GM19372 (cell line): ENCODE results near the gene TNPO3.
"Not testable (repeated sequence)": the region's sequence is repeated elsewhere in the genome, so short reads cannot be mapped to it uniquely, and the experiment has no call there.

ENCODE experiments used
- ATAC-seq: cut with Tn5 transposase; IDR thresholded peaks from one replicate; pipeline ENCODE4 v1.9.1; 2021; ENCODE audit warnings: mild to moderate bottlenecking, low read depth, moderate library complexity; ENCODE audit not compliant: unreplicated experiment

The TNPO3 gene

DNA sequence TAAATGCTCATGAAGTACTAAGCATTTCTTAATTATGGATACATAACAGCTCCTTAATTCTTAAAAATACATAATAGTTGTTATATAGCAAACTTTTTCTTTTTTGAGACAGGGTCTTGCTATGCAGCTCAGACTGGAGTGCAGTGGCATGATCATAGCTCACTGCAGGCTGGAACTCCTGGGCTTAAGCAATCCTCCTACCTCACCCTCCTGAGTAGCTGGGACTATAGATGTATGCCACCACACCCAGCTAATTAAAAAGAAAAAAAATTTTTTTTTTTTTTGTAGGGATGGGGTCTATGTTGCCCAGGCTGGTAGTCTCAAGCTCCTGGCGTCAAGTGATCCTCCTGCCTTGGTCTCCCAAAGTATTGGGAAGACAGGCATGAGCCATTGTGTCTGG, 86.3 kb downstream of the TNPO3 start:
- ATAC-seq = no peak

DNA sequence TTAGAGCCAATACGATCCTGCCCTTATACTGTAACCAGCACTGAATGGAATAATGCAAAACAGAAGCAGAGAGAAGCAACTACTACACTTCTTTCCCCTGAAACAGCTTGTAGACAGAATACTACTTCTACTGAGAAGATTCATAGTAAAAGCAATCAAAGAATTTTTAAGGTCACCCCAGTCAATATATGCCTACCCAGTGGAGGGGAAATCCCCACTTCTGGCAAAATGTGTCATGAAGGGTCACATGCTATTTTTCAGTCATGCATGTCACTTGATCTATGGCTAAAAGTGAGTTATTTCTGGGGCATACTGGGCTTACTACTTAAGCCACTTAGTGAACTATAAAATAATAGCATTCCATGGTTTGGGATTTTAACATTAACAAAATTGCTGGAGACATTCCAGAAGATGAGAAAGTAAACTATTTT, 91.6 kb downstream of the TNPO3 start:
- peak; percentile 74 for ATAC-seq

DNA sequence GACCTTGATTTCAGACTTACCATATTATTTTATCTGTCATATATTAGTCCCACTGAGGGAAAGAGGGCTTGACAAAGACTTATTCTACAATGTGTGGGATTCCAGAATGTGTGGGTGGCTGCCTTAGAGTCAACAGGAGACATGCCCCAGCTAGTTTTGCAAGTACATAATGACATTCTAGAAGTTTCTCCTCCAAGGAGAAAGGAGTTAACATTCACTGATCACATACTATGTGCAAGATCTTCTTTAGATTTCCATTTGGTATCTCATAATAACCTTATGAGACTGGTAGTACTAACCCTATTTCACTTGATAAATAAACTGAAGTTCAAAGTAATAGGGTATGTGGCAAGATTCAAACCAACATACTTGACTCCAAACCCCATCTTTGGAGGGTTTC, 92.0 kb downstream of the TNPO3 start:
- peak; percentile 38 for ATAC-seq

DNA sequence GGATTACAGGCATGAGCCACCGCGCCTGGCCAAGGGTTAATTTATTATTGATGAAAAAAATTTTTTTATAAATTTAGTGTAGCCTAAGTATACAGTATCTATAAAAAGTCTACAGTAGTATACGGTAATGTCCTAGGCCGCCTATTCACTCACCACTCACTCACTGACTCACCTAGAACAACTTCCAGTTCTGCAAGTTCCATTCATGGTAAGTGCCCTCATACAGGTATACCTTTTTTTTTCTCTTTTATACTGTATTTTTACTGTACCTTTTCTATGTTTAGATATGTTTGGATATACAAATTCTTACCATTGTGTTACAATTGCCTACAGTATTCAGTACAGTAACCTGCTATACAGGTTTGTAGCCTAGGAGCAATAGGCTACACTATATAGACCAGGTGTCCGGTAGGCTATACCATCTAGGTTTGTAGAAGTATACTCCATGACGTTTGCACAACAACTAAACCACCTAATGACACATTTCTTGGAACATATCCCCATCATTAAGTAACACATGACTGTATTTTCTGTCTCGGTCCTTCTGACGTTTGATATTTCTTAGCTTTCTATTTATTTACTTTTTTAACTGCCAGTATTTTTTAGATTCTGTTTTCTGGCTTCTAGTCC, 93.8 kb downstream of the TNPO3 start:
- ATAC-seq = no peak

DNA sequence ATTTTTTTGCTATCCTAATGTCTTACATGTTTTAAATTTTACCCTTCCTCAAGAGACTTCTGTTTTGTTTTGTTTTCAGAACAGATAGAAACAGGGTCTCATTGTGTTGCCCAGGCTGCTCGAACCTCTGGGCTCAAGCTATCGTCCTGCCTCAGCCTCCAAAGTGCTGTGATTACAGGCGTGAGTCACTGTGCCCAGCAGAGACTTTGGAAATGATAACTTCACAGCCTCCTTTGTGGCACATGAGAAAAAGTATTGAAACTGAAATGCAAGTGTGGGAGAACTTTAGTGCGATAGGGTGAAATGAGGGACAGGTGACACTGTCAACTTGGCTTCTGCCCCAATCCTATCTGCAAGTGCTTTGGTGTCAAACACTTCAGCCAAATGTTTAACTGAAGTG, 95.6 kb downstream of the TNPO3 start:
- no peak for ATAC-seq

DNA sequence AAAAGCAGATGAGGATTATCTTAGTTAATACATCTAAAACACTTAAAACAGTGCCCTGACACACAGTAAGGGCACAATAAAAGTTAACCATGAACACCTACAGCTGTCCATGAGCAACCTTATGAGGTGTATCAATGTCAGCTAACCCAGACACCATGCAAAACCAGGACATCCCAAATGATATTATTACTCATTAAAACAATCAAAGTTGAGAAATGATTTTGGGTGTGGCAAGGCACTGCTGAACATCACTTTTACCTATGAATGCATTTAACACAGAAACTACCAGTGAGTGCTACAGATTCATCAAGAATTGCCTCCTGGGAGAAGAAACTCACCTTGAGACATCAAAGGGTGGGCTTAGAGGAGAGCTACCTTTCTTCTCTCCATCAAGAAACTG, 98.9 kb downstream of the TNPO3 start:
- no peak for ATAC-seq

DNA sequence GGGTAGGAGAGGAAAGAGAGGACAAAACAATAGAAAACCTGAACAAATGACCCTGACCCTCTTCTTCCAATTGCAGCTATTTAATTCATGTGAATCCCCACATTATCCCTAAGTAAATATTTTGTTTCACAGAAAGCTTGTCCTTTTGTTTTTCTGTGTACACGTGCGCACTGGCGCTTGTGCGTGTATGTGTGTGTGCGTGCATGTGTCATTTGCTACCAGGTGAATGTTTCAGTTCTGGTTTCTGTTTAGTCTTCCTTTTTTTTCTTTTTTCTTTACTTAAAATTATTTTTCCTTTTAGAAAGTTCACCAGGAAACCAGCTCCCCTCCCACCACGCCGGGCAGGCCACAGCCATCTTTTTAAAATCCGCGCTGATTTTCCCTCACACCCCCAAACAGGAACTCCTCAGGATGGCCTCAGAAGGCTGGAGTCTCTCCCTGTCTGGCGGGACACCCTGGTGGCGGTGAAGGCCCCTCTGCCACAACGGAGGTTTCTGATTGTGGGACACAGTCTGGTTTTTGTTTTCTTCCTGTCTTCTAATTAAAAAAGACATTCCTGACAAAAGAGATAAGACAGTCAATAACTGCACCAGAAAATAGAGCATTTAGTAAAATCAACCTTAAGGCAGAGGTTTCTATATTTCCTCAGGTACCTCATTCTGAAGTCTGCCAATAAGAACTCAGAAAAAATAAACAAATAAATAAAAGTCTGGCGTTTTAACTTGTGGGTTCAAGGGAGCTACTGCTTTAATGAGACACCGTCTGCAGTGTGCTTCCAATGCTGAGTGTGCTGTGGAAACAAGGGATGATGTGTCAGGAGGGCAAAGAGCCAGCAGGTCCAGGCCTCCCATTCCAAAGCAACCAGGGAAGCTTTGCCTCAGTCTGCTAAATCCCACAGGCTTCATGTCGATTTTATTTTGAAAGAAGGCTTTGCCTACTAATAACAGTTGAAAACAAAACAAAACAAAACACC, 99.8 kb downstream of the TNPO3 start:
- no peak for ATAC-seq

DNA sequence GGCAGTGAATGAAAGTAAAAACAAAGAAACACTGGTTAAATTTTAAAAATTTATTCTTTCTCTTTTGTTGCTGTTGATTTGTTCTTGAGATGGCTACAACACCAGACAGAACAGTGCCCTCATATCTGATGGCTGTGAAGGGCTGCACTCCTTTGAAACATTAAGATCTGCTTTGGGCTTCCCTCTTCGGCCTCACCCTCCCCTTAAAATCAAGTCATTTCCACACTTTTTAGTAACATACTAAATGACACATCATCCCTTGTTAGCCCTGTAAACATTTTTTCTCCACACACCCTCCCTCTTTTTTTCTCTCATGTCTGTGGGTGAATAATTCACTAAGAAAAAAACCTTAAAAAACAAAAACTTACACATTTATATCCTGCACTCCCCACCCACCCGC, 100.8 kb downstream of the TNPO3 start:
- ATAC-seq = no peak

DNA sequence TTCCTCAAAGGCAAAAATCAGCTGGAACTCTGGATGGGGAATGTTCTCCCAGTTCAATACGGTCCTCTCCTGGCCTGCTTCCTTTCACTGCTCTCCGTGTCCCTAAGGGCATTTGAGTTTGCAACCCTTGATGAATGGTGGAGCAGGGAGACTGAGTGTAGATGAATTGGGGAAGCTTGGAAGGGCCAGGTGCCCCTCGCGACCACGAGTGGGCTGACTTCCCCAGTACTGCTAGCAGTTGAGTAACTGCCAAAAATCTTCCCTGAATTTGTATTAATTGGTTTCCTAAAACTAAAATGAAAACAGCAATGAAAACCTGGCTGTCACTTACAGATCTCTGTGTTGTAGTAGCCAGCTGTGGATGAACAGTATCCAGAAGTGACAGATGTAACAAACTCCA, 103.6 kb downstream of the TNPO3 start:
- ATAC-seq = no peak

DNA sequence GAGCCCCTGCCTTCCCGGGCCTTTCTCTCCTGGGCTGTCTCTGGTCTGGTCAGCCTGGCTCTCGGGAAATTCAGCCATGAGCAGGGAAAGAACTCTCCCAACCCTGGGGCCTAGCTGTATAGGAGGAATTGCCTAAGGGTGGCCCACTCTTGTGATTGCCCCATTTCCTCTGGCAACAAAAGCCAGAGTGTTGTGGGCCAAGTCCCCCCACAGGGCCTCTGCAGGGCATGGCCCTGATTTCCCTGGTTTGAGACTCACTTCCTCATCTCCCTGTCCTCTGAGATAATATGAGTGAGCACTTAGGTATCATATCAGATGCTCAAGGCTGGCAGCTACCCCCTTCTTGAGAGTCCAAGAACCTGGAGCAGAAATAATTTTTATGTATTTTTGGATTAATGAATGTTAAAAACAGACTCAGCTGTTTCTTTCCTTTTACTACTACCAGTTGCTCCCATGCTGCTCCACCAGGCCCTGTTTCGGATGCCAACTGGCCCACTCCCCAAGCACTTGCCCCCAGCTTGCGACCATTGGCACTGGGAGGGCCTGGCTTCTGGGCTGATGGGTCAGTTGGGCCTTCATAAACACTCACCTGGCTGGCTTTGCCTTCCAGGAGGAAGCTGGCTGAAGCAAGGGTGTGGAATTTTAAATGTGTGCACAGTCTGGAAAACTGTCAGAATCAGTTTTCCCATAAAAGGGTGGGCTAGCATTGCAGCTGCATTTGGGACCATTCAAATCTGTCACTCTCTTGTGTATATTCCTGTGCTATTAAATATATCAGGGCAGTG, 105.7 kb downstream of the TNPO3 start:
- ATAC-seq = no peak

DNA sequence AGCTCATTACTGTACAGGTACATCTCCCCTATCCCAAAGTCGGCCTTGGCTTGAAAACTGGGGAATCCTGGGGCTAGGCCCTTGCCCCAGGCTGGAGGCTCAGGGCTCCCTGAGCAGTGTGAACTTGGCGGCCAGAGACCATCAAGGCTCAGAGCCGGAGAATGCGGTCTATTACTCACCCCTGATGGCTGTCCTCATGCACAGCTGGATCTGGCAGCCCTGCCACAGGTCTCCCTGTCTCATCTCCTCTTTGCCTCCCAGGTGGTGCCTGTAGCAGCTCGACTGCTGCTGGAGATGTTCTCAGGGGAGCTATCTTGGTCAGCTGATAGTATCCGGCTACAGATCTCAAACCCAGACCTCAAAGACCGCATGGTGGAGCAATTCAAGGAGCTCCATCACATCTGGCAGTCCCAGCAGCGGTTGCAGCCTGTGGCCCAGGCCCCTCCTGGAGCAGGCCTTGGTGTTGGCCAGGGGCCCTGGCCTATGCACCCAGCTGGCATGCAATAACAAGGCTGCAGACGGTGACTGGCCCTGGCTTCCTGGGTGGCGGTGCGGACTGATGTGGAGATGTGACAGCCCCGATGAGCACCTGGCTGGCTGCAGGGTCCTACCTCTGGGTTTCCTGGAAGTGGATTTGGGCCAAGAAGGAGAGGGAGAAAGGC, 106.5 kb downstream of the TNPO3 start:
- ATAC-seq = no peak

DNA sequence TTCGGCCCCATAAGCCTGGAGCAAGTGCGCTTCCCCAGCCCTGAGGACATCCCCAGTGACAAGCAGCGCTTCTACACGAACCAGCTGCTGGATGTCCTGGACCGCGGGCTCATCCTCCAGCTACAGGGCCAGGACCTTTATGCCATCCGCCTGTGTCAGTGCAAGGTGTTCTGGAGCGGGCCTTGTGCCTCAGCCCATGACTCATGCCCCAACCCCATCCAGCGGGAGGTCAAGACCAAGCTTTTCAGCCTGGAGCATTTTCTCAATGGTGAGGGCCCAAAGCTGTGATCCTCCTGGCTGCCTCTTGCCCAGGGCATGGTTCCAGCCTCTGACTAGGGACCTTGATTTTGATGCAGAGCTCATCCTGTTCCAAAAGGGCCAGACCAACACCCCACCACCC, 107.1 kb downstream of the TNPO3 start:
- no peak for ATAC-seq

DNA sequence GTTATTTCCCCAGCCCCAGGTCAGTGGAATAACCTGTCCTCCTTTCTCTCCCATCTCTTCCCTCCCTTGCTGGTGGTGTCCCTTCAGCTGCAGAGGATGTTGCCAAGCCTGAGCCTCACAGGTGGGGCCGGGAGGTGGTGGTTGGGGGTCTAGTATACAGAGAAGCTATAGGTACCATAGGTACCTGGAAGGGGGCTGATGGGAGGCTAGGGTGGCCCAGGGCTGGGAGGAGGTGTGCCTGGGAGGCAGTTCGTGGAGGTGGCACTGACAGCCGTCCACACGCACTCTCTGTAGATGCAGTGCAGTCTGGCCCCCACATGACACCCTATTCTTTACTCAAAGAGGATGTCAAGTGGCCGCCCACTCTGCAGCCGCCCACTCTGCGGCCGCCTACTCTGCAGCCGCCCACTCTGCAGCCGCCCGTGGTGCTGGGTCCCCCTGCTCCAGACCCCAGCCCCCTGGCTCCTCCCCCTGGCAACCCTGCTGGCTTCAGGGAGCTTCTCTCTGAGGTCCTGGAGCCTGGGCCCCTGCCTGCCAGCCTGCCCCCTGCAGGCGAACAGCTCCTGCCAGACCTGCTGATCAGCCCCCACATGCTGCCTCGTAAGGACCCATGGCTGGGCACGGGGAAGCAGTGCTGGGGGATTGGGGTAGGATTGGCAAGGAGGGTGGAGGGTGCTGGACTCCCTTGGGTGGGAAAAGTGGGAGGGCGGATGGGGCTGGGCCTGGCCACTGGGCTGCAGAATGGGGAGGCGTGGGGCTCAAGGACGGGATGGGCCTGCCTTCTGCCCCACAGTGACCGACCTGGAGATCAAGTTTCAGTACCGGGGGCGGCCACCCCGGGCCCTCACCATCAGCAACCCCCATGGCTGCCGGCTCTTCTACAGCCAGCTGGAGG, 107.7 kb downstream of the TNPO3 start:
- ATAC-seq = no peak

DNA sequence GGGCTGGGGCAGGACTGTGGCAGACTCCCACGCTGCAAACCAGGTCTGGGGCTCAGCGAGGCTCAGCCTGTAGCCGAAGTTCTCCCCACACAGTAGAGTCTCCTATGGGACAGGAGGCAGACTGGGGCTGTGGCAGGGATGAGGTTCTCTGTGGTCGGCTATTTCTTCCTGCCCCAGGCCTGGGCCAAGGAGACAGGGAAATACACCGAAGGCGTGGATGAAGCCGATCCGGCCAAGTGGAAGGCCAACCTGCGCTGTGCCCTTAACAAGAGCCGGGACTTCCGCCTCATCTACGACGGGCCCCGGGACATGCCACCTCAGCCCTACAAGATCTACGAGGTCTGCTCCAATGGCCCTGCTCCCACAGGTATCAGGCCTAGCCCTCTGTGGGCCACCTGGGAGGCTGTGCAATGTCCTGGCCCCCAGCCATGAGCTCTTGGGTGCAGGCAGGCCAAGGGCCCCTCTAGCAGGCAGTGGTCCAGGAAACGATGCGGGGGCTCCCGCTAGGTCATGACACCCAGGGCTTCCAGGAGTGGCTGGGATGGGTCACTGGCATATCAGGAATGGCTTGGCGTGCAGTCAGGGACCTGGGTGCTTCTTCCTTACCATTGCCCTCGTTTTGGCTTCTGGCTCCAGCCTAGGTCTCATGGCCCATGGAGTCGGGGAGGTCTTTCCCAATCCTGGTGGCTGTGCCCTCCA, 109.1 kb downstream of the TNPO3 start:
- ATAC-seq = no peak

DNA sequence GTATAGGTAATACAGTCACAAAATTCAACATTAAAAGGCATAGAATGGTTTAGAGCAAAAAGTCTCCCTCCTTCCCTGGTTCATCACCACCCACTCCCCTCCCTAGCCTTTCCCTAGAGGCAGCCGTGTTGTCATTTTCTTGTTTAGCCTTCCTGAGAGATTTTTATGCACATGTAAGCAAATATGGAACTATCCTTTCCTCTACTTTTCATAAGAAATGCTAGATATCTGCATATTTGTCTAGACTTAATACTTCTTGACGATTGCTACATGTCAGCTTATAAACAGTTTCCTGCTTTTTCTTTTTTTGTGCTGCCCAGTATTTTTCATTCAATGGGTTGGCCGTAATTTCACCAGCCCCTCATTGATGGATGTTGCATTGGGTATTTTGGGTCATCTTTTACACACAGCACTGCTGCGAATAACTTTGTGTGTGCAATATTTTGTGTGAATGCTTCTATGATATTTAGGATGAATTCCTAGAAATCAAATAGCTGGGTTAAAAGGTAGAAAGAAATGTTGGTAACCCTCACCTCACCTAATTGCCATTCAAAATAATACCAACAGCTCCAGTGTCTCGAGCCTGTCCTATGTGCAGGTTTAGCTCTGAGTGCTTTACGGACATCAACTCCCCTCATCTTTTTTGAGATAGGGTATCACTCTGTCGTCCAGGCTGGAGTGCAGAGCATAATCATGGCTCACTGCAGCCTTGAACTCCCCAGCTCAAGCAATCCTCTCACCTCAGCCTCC, 110.2 kb downstream of the TNPO3 start:
- ATAC-seq = no peak

DNA sequence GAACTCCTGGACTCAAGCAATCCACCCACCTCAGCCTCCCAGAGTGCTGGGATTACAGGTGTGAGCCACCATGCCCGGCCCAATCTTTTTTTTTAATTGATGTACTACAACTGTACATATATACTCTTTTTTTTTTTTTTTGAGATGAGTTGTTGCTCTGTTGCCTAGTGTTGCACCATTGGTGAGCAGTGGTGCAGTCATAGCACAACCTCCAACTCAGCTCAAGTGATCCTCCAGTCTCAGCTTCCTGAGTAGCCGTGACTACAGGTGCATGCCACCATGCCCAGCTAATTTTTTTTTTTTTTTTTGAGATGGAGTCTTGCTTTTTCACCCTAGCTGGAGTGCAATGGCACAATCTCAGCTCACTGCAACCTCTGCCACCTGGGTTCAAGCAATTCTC, 111.7 kb downstream of the TNPO3 start:
- not testable (repeated sequence) for ATAC-seq

DNA sequence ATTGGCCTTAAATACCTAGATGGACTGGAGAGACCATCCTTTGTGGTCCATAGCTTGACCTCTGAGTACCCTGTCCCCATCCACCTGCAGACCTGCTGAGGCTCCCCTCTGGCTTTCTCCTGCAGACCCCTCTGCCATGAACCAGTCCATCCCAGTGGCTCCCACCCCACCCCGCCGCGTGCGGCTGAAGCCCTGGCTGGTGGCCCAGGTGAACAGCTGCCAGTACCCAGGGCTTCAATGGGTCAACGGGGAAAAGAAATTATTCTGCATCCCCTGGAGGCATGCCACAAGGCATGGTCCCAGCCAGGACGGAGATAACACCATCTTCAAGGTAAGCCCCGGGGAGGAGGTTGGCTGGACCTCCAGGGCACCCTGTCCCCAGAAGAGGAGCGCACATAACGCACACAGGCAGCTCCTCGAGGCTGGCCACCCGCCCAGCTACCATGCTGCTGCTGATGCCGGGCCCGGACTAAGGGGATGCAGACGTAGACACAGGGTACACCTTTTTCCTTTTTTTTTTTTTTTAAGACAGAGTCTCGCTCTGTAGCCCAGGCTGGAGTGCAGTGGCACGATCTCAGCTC, 112.9 kb downstream of the TNPO3 start:
- ATAC-seq = no peak

DNA sequence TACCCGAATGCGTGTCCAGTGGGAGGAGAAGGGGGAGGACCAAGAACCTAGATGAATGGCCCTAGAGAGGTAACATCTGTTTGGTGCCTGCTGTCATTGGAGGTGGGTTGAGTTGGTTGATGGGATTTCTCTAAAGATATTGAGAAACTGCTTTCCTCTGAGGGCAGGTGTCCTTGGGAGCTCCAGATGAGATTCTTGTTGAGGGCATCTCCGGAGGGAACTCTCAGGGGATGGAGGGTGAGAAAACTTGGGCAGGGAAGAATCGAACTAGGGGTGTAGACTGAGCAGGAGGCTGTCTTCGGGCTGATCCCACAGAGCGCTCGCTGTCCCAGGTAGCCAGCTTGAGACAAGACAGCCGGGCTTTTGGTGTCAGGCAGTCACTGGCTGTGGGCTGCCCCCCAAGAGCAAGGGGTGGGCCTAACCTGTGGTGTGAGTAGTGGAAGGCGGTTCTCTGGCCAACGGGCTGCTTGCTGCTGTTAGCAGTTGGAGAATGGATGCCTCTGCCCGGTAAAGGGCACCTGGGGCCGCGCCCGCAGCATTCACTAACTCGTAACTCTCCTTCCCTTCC, 113.5 kb downstream of the TNPO3 start:
- ATAC-seq = no peak
